K562 (cell line): ENCODE measurements around the gene TAF3. TPM values are rescaled to one million over a fixed set of nuclear protein-coding genes. Genes with fewer than 3 reads are reported as not detected.

ENCODE experiments used
- ATAC-seq: fragments of 200-7000 bp; cut with Tn5 transposase; 3 replicates; pipeline ENCODE4 v1.9.1; 2020; ENCODE audit warnings: moderate library complexity
- BruUV-seq: library from RNA; stranded (reverse); fragments of 400-500 nt; replicated peaks from 2 replicates; lab custom pipeline; 2021; lab: Mats Ljungman, UMichigan
- CTCF ChIA-PET: fragments of 300-600 bp; formaldehyde crosslinking; extraction: SDS; loops from one replicate; lab custom pipeline; 2021; ENCODE audit warnings: low intra/inter-chr PET ratio; lab: Yijun Ruan, JAX
- POLR2A ChIA-PET: fragments of 300-600, 350-650 bp; sonication (Branson Sonifier 250); formaldehyde crosslinking; extraction: SDS; loops from one replicate; lab custom pipeline; 2021; ENCODE audit warnings: antibody characterized with exemption, inconsistent platforms; lab: Yijun Ruan, JAX
- DNase-seq, 4 experiments: peaks; one replicate each; pipeline versions ENCODE4 v3.0.0 to v3.0.0-alpha.2; 2011 to 2018; ENCODE audit warnings: low spot score in 3 of 4, mixed read lengths in 3 of 4; ENCODE audit errors: extremely low read depth in 1 of 4
- FAIRE-seq: peaks from 2 replicates; lab custom pipeline; 2011; peaks lifted over from hg19 to GRCh38; lab: Jason Lieb, UNC
- H2AFZ ChIP-seq: 2 replicates; pipeline ENCODE4 v1.6.0; 2011; ENCODE audit warnings: low read depth, low read length, control low read depth, inconsistent platforms
- H3K27ac ChIP-seq: fragments of 200-600 bp; 3 replicates; pipeline ENCODE4 v1.8.0; 2011; ENCODE audit warnings: low read depth, mild to moderate bottlenecking, control low read depth, inconsistent platforms, low read length, moderate library complexity, mixed read lengths; ENCODE audit errors: extremely low read depth
- H3K27me3 ChIP-seq, 2 experiments: fragments of 300-600 bp in 1 of 2; 2 replicates in 1 of 2; 3 replicates in 1 of 2; pipeline versions ENCODE4 v1.6.0 to v1.8.0; 2011; ENCODE audit warnings: inconsistent platforms in 2 of 2, low read length in 2 of 2, mild to moderate bottlenecking in 1 of 2, mixed read lengths in 1 of 2, moderate library complexity in 1 of 2; ENCODE audit not compliant: control insufficient read depth in 2 of 2, insufficient read depth in 2 of 2
- H3K36me3 ChIP-seq: fragments of 300-600 bp; 3 replicates; pipeline ENCODE4 v1.8.0; 2011; ENCODE audit warnings: mild to moderate bottlenecking, low read length, inconsistent platforms; ENCODE audit not compliant: control insufficient read depth, insufficient read depth
- H3K4me1 ChIP-seq, 2 experiments: fragments of 200-600 bp in 1 of 2; replicated peaks in 1 of 2; 2 replicates in 1 of 2; 3 replicates in 1 of 2; pipeline versions ENCODE4 v1.5.1 to v1.8.0; 2011; ENCODE audit warnings: inconsistent platforms in 2 of 2, low read length in 2 of 2, mild to moderate bottlenecking in 1 of 2, mixed read lengths in 1 of 2, moderate library complexity in 1 of 2; ENCODE audit not compliant: control insufficient read depth in 2 of 2, insufficient read depth in 2 of 2
- H3K4me2 ChIP-seq: 2 replicates; pipeline ENCODE4 v1.6.1; 2011; ENCODE audit warnings: low read length, control low read depth, inconsistent platforms, mixed read lengths; ENCODE audit not compliant: insufficient read depth
- H3K4me3 ChIP-seq: fragments of 200-600 bp; sonication (generic), shearing (Covaris generic); 2 replicates; pipeline ENCODE4 v1.5.1; 2016; ENCODE audit warnings: control low read depth, inconsistent platforms
- H3K79me2 ChIP-seq: fragments of 200-600 bp; 3 replicates; pipeline ENCODE4 v1.8.0; 2011; ENCODE audit warnings: low read length, inconsistent platforms; ENCODE audit not compliant: control insufficient read depth, insufficient read depth
- H3K9ac ChIP-seq, 2 experiments: 2 replicates each; pipeline versions ENCODE4 v1.6.0 to v1.6.1; 2011; ENCODE audit warnings: low read depth in 2 of 2, low read length in 2 of 2, control low read depth in 1 of 2, inconsistent platforms in 1 of 2, mild to moderate bottlenecking in 1 of 2, mixed read lengths in 1 of 2; ENCODE audit not compliant: insufficient read depth in 1 of 2
- H3K9me1 ChIP-seq: one replicate; pipeline ENCODE4 v1.6.0; 2011; ENCODE audit warnings: inconsistent platforms, mild to moderate bottlenecking, low read length, moderate library complexity; ENCODE audit not compliant: control insufficient read depth, insufficient read depth
- H3K9me3 ChIP-seq: replicated peaks from 2 replicates; pipeline ENCODE4 v1.5.1; 2011; ENCODE audit warnings: low read depth, low read length, inconsistent platforms; ENCODE audit not compliant: control insufficient read depth, insufficient read depth
- H4K20me1 ChIP-seq: replicated peaks from 2 replicates; pipeline ENCODE4 v1.6.1; 2011; ENCODE audit warnings: low read length, inconsistent platforms, mixed read lengths; ENCODE audit not compliant: control insufficient read depth, insufficient read depth
- ETS2 ChIP-seq: IDR thresholded peaks from 2 replicates; pipeline ENCODE4 v1.6.1; 2016; ENCODE audit warnings: borderline replicate concordance, missing genetic modification characterization, mild to moderate bottlenecking, moderate library complexity, missing compliant biosample characterization; ENCODE audit not compliant: poor library complexity, severe bottlenecking
- ZNF124 ChIP-seq: sonication (generic); formaldehyde crosslinking; IDR thresholded peaks from 2 replicates; pipeline ENCODE4 v1.8.1; 2022; ENCODE audit warnings: missing genetic modification reagents
- WGBS: fragments of 100-300 bp; shearing (Covaris generic); methylation state at CpG from one replicate; pipeline ENCODE4 v1.1.6; 2016; ENCODE audit warnings: low coverage, mixed read lengths; ENCODE audit not compliant: insufficient coverage; ENCODE audit errors: missing lambda C conversion rate; 5-methylcytosine and 5-hydroxymethylcytosine counted together
- in situ Hi-C: fragments of 300-500 bp; cut with MboI; formaldehyde crosslinking; loops from 4 replicates; pipeline ENCODE4 v1.15.0; 2018; ENCODE audit warnings: inconsistent platforms, mixed read lengths
- intact Hi-C: fragments of 100-400 bp; cut with micrococcal nuclease; formaldehyde crosslinking; loops from 2 replicates; pipeline ENCODE4 v1.14.2; 2022
- polyA plus RNA-seq, 8 experiments: library from polyadenylated mRNA; depleted of rRNA in 4 of 8; stranded (reverse) in 5 of 8; unstranded in 3 of 8; fragments of >200 nt; fragmentation: Nextera tagmentation in 2 of 8; fragmentation: Illumina TruSeq in 1 of 8; extraction: Ambion mirVana in 2 of 8; extraction: Trizol in 1 of 8; gene quantifications; 2 replicates each; pipeline versions ENCODE4 v1.2.1 to v1.2.3, GENCODE V29; 2011 to 2014; ENCODE audit warnings: inconsistent platforms in 1 of 8, missing spikeins in 1 of 8
- total RNA-seq, 7 experiments: library from RNA; depleted of rRNA in 6 of 7; stranded (reverse); fragments of >200 nt in 6 of 7; fragmentation: Illumina TruSeq in 2 of 7; extraction: Trizol in 2 of 7; gene quantifications; 2 replicates each; pipeline versions ENCODE4 v1.2.1 to v1.2.3, GENCODE V29; 2011 to 2021; ENCODE audit warnings: low replicate concordance in 1 of 7
- TF ChIP-seq, protein P1 (sequence below): fragments of 250-450 bp; sonication (Bioruptor Pico); IDR thresholded peaks from 2 replicates; pipeline ENCODE4 v1.5.0; 2021; ENCODE audit warnings: mild to moderate bottlenecking, borderline replicate concordance
- TF ChIP-seq, protein P2 (sequence below): sonication (generic); formaldehyde crosslinking; IDR thresholded peaks from 2 replicates; pipeline ENCODE4 v1.8.0; 2022; ENCODE audit warnings: missing genetic modification reagents, mild to moderate bottlenecking, borderline replicate concordance
- TF ChIP-seq, protein P3 (sequence below): fragments of 450-650 bp; formaldehyde crosslinking; IDR thresholded peaks from 2 replicates; pipeline ENCODE4 v1.4.0; 2022; ENCODE audit warnings: missing genetic modification characterization

TAF3 gene
- total and polyA plus RNA-seq, 9 of the 15 experiments (the other 6 are each of a cell fraction or from before 2014, with no cell fraction given), result 1.5 to 9.9 (median 4.1) TPM

DNA sequence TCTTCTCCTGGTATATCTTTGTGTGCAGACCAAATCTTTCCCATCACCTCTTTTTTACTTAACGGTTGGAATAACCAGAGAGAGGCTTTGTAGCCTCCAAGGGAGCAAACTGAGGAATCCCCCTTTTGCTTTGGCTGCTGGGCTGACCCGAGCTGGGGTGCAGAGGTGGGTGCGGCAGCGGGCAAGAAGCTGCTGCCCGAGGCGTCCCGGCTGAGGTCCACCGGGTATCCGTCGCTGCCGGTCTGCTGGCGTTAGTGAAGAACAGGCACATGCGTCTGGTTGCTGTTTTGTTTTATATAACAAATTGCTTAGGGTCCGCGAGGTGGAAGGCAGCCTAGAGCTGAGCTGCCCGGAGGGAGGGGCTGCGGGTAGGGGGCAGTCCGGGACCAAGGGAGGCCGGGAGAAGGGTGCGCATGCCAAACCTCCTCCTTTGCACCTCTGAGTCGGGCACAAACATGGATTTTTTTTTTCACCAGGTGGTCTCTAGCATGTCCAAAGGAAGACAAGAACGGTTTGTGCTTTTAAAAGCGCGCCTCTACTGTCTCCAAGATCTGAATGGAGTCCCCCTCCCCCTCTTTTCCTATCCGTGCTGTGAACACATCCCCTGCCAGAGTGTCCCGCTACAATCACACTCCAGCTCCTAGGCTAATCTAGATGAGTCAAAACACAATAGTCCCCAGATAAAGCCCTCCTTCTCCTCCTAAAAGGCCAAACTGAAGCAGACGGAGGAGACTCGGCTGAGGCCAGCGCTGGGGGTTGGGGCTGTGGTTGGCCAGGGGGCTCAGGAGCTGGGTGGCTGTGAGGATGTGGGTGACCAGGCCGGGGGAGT is 229.4 kb downstream of the TAF3 start:
- BruUV-seq, result no TSS peak
- Histone ChIP-seq H3K4me3 (no peak overlapping the region), H3K4me1 (peaks cover 0 to 28% of the 10 kb centered on the region in 2 experiments; a peak in 2 of 5 replicates), H3K27ac (no peak overlapping the region), H3K9ac (no peak overlapping the region), H2AFZ (no peak overlapping the region), H3K9me1 (no peaks in the 10 kb centered on the region), H4K20me1 (0 out of 2 replicates have a peak, but pooled peaks cover 5% of the 10 kb centered on the region), H3K36me3 (no peaks in the 10 kb centered on the region), H3K4me2 (no peak overlapping the region), H3K79me2 (no peaks in the 10 kb centered on the region), H3K27me3 (peaks cover 38 to 83% of the 10 kb centered on the region in 2 experiments), H3K9me3 (no peaks in the 10 kb centered on the region)
- intact Hi-C loops, result no loop called here
- no peak for FAIRE-seq
- in situ Hi-C loops, result no loop called here
- ATAC-seq, result no peak
- TF ChIP-seq, protein P1, sequence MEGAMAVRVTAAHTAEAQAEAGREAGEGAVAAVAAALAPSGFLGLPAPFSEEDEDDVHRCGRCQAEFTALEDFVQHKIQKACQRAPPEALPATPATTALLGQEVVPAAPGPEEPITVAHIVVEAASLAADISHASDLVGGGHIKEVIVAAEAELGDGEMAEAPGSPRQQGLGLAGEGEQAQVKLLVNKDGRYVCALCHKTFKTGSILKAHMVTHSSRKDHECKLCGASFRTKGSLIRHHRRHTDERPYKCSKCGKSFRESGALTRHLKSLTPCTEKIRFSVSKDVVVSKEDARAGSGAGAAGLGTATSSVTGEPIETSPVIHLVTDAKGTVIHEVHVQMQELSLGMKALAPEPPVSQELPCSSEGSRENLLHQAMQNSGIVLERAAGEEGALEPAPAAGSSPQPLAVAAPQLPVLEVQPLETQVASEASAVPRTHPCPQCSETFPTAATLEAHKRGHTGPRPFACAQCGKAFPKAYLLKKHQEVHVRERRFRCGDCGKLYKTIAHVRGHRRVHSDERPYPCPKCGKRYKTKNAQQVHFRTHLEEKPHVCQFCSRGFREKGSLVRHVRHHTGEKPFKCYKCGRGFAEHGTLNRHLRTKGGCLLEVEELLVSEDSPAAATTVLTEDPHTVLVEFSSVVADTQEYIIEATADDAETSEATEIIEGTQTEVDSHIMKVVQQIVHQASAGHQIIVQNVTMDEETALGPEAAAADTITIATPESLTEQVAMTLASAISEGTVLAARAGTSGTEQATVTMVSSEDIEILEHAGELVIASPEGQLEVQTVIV (CRISPR knock-in tag), result no peak
- TF ChIP-seq, protein P2, sequence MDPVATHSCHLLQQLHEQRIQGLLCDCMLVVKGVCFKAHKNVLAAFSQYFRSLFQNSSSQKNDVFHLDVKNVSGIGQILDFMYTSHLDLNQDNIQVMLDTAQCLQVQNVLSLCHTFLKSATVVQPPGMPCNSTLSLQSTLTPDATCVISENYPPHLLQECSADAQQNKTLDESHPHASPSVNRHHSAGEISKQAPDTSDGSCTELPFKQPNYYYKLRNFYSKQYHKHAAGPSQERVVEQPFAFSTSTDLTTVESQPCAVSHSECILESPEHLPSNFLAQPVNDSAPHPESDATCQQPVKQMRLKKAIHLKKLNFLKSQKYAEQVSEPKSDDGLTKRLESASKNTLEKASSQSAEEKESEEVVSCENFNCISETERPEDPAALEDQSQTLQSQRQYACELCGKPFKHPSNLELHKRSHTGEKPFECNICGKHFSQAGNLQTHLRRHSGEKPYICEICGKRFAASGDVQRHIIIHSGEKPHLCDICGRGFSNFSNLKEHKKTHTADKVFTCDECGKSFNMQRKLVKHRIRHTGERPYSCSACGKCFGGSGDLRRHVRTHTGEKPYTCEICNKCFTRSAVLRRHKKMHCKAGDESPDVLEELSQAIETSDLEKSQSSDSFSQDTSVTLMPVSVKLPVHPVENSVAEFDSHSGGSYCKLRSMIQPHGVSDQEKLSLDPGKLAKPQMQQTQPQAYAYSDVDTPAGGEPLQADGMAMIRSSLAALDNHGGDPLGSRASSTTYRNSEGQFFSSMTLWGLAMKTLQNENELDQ (CRISPR knock-in tag), result no peak
- no peak for TF ChIP-seq ZNF124 (CRISPR knock-in tag)
- TF ChIP-seq, protein P3, sequence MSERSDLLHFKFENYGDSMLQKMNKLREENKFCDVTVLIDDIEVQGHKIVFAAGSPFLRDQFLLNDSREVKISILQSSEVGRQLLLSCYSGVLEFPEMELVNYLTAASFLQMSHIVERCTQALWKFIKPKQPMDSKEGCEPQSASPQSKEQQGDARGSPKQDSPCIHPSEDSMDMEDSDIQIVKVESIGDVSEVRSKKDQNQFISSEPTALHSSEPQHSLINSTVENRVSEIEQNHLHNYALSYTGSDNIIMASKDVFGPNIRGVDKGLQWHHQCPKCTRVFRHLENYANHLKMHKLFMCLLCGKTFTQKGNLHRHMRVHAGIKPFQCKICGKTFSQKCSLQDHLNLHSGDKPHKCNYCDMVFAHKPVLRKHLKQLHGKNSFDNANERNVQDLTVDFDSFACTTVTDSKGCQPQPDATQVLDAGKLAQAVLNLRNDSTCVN (CRISPR knock-in tag), result no peak
- no peak for TF ChIP-seq ETS2 (tag)
- WGBS, result 15% methylated on average over 24 of the region's 30 CpGs
- DNase-seq, result no peak
- POLR2A ChIA-PET, result interaction anchor here (0.7 kb wide), 1 partner anchor 9 kb away, joined by 3 read pairs; no protein-coding TSS in a partner anchor
- CTCF ChIA-PET, result no interaction called here
